Measurements from ENCODE around the gene PTH1R. TPM values are rescaled to one million over a fixed set of nuclear protein-coding genes. Genes with fewer than 3 reads are reported as not detected.

The PTH1R gene
- total RNA-seq, 4 donors from 2014 or later, result 0.40 to 1.9 (median 1.5) TPM

- 72 to 74% methylated on average over 2 to 4 of the region's 7 CpGs for WGBS, 2 donors
- no peak for DNase-seq
- intact Hi-C loops (cut with DNase I), result no loop called here
Measured at GRCh38 chr3:46849686-46850467, 27.6 kb upstream of the PTH1R start.

GRCh38 chr3:46850468-46850779 is 27.1 kb upstream of the PTH1R start:
- peaks cover 8 to 17% (median 11%) of the 10 kb centered on the region in 3 donors for H3K4me1 ChIP-seq
- peaks cover 0 to 4% (median 0%) of the 10 kb centered on the region in 4 donors for H3K27me3 ChIP-seq
- no peaks in the 10 kb centered on the region for H3K9me3 ChIP-seq
- intact Hi-C loops (cut with DNase I), result no loop called here
- TF ChIP-seq CTCF (IDR thresholded peaks at IDR 0.05), result no peak
- TF ChIP-seq POLR2A (IDR thresholded peaks at IDR 0.05), result no peak
- H3K4me3 ChIP-seq, result no peak overlapping the region
- 63% methylated on average over 1 of the region's 1 CpG; no CpG with 5 or more reads in 1 of the 2 donors for WGBS, 2 donors
- no peaks in the 10 kb centered on the region for H3K36me3 ChIP-seq
- H3K27ac ChIP-seq, result no peak overlapping the region
- DNase-seq, result no peak

More at GRCh38 chr3:46849686-46850467, 27.6 kb upstream of the PTH1R start:
- Histone ChIP-seq H3K27ac (no peak overlapping the region), H3K4me1 (peaks cover 12 to 23% (median 15%) of the 10 kb centered on the region in 3 donors), H3K27me3 (peaks cover 0 to 4% (median 0%) of the 10 kb centered on the region in 4 donors), H3K36me3 (no peaks in the 10 kb centered on the region), H3K4me3 (no peak overlapping the region), H3K9me3 (no peaks in the 10 kb centered on the region)
- no peak for TF ChIP-seq POLR2A (IDR thresholded peaks at IDR 0.05)
- no peak for TF ChIP-seq CTCF (IDR thresholded peaks at IDR 0.05)

GRCh38 chr3:46851364-46852333 is 25.9 kb upstream of the PTH1R start:
- WGBS, 2 donors, result 73 to 84% methylated on average over 7 to 12 of the region's 13 CpGs
- Histone ChIP-seq H3K4me3 (no peak overlapping the region), H3K36me3 (no peaks in the 10 kb centered on the region), H3K9me3 (no peaks in the 10 kb centered on the region), H3K27ac (no peak overlapping the region), H3K4me1 (peaks cover 1 to 5% (median 2%) of the 10 kb centered on the region in 3 donors), H3K27me3 (peaks cover 0 to 5% (median 0%) of the 10 kb centered on the region in 4 donors)
- no peak for DNase-seq
- no peak for TF ChIP-seq CTCF (IDR thresholded peaks at IDR 0.05)
- TF ChIP-seq POLR2A (IDR thresholded peaks at IDR 0.05), result no peak
- intact Hi-C loops (cut with DNase I), result no loop called here

GRCh38 chr3:46852334-46852720 is 25.2 kb upstream of the PTH1R start:
- intact Hi-C loops (cut with DNase I), result no loop called here
- no peaks in the 10 kb centered on the region for H3K36me3 ChIP-seq
- 91 to 96% methylated on average over 2 to 9 of the region's 9 CpGs for WGBS, 2 donors
- no peak for DNase-seq
- H3K4me1 ChIP-seq, result no peaks in the 10 kb centered on the region
- H3K27me3 ChIP-seq, result peaks cover 0 to 8% (median 0%) of the 10 kb centered on the region in 4 donors
- H3K27ac ChIP-seq, result no peak overlapping the region
- H3K4me3 ChIP-seq, result no peak overlapping the region
- TF ChIP-seq CTCF (IDR thresholded peaks at IDR 0.05) (no peak), POLR2A (IDR thresholded peaks at IDR 0.05) (no peak)
- no peaks in the 10 kb centered on the region for H3K9me3 ChIP-seq

All from esophagus squamous epithelium (tissue), 5 donors.